SU-DHL-6 (cell line): ENCODE data around the gene CGN.

Experiments used
- EZH2phosphoT487 ChIP-seq: fragments of 200-600 bp; sonication (generic), shearing (Covaris generic); conservative IDR thresholded peaks from 2 replicates; pipeline ENCODE4 v1.6.1; 2018; ENCODE audit warnings: mild to moderate bottlenecking, antibody characterized with exemption, low read length, moderate library complexity, mixed read lengths
- TF ChIP-seq, protein P1 (sequence below): fragments of 200-600 bp; sonication (generic); IDR thresholded peaks from one replicate; pipeline ENCODE4 v1.5.1; 2017; ENCODE audit warnings: antibody characterized with exemption, mild to moderate bottlenecking, low read length, moderate library complexity; ENCODE audit not compliant: insufficient read depth, poor library complexity, severe bottlenecking

DNA sequence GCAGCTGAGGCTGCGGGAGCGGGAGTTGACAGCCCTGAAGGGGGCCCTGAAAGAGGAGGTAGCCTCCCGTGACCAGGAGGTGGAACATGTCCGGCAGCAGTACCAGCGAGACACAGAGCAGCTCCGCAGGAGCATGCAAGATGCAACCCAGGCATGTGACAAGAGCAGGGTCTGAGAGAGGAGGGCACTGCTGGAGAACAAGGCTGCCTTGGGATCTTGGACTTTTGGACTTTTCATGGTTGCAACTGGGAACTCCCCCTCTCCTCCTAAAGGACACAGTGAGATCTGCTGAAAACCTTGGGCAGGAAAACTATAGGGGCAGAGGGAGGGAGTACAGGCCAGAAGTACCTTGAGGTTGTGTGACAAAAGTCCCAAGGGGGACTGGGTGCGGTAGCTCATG lies 13.5 kb downstream of the CGN start:
- TF ChIP-seq, protein P1, sequence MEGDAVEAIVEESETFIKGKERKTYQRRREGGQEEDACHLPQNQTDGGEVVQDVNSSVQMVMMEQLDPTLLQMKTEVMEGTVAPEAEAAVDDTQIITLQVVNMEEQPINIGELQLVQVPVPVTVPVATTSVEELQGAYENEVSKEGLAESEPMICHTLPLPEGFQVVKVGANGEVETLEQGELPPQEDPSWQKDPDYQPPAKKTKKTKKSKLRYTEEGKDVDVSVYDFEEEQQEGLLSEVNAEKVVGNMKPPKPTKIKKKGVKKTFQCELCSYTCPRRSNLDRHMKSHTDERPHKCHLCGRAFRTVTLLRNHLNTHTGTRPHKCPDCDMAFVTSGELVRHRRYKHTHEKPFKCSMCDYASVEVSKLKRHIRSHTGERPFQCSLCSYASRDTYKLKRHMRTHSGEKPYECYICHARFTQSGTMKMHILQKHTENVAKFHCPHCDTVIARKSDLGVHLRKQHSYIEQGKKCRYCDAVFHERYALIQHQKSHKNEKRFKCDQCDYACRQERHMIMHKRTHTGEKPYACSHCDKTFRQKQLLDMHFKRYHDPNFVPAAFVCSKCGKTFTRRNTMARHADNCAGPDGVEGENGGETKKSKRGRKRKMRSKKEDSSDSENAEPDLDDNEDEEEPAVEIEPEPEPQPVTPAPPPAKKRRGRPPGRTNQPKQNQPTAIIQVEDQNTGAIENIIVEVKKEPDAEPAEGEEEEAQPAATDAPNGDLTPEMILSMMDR: no peak
- no peak for TF ChIP-seq EZH2phosphoT487
